H9 (cell line): ENCODE results near the gene ZDHHC11. TPM values are rescaled to one million over a fixed set of nuclear protein-coding genes. Genes with fewer than 3 reads are reported as not detected.

Experiments
- DNase-seq: peaks from one replicate; pipeline ENCODE4 v3.0.0-alpha.2; 2017
- H2AFZ ChIP-seq: one replicate; pipeline ENCODE4 v1.6.1; 2013; ENCODE audit warnings: mild to moderate bottlenecking, low read length, control low read depth, moderate library complexity
- H2AK5ac ChIP-seq: 2 replicates; pipeline ENCODE4 v1.6.1; 2013; ENCODE audit warnings: low read length, control low read depth, mixed read lengths; ENCODE audit not compliant: insufficient read length
- H2BK120ac ChIP-seq: one replicate; pipeline ENCODE4 v1.6.1; 2013; ENCODE audit warnings: low read depth, mild to moderate bottlenecking, low read length, control low read depth, inconsistent platforms; ENCODE audit not compliant: poor library complexity, severe bottlenecking
- H2BK12ac ChIP-seq: 2 replicates; pipeline ENCODE4 v1.6.1; 2013; ENCODE audit warnings: low read length, control low read depth, mixed read lengths, low read depth; ENCODE audit not compliant: insufficient read length
- H2BK15ac ChIP-seq: 2 replicates; pipeline ENCODE4 v1.6.1; 2013; ENCODE audit warnings: low read depth, low read length, control low read depth
- H2BK20ac ChIP-seq: one replicate; pipeline ENCODE4 v1.6.1; 2013; ENCODE audit warnings: low read depth, mild to moderate bottlenecking, low read length, control low read depth, inconsistent platforms; ENCODE audit not compliant: poor library complexity, severe bottlenecking
- H2BK5ac ChIP-seq: 2 replicates; pipeline ENCODE4 v1.6.1; 2013; ENCODE audit warnings: low read length, control low read depth, mixed read lengths; ENCODE audit not compliant: insufficient read length
- H3K14ac ChIP-seq: 2 replicates; pipeline ENCODE4 v1.6.1; 2013; ENCODE audit warnings: low read length, control low read depth; ENCODE audit not compliant: insufficient read depth
- H3K18ac ChIP-seq: 2 replicates; pipeline ENCODE4 v1.6.1; 2013; ENCODE audit warnings: low read depth, mild to moderate bottlenecking, mixed read lengths, low read length, control low read depth; ENCODE audit not compliant: insufficient read length
- H3K23ac ChIP-seq: 2 replicates; pipeline ENCODE4 v1.6.1; 2013; ENCODE audit warnings: low read length, control low read depth, mixed read lengths, low read depth; ENCODE audit not compliant: insufficient read length
- H3K23me2 ChIP-seq: 2 replicates; pipeline ENCODE4 v1.6.1; 2013; ENCODE audit warnings: low read depth, mild to moderate bottlenecking, mixed read lengths, low read length, control low read depth; ENCODE audit not compliant: insufficient read length, poor library complexity, severe bottlenecking
- H3K27ac ChIP-seq: 2 replicates; pipeline ENCODE4 v1.5.1; 2013; ENCODE audit warnings: low read length, control low read depth, mixed read lengths, low read depth; ENCODE audit not compliant: insufficient read length
- H3K27me3 ChIP-seq: 2 replicates; pipeline ENCODE4 v1.6.1; 2013; ENCODE audit warnings: low read length, control low read depth, inconsistent platforms; ENCODE audit not compliant: insufficient read depth
- H3K4ac ChIP-seq: 2 replicates; pipeline ENCODE4 v1.6.1; 2013; ENCODE audit warnings: low read depth, mild to moderate bottlenecking, control low read depth, inconsistent platforms, low read length, moderate library complexity
- H3K4me1 ChIP-seq: 2 replicates; pipeline ENCODE4 v1.6.1; 2013; ENCODE audit warnings: low read length, control low read depth, inconsistent platforms; ENCODE audit not compliant: insufficient read depth
- H3K4me2 ChIP-seq: 2 replicates; pipeline ENCODE4 v1.6.1; 2013; ENCODE audit warnings: low read length, control low read depth, mixed read lengths; ENCODE audit not compliant: insufficient read length, insufficient read depth
- H3K56ac ChIP-seq: 2 replicates; pipeline ENCODE4 v1.6.1; 2013; ENCODE audit warnings: low read depth, mild to moderate bottlenecking, mixed read lengths, low read length, control low read depth; ENCODE audit not compliant: insufficient read length
- H3K79me1 ChIP-seq: 2 replicates; pipeline ENCODE4 v1.6.1; 2013; ENCODE audit warnings: low read depth, mild to moderate bottlenecking, moderate library complexity, low read length, control low read depth, inconsistent platforms; ENCODE audit not compliant: insufficient read depth, poor library complexity, severe bottlenecking
- H3K79me2 ChIP-seq: 2 replicates; pipeline ENCODE4 v1.6.1; 2013; ENCODE audit warnings: low read length, control low read depth, inconsistent platforms; ENCODE audit not compliant: insufficient read depth
- H3K9ac ChIP-seq: 2 replicates; pipeline ENCODE4 v1.6.1; 2013; ENCODE audit warnings: low read length, control low read depth, mixed read lengths; ENCODE audit not compliant: insufficient read length; ENCODE audit errors: extremely low read depth
- H3K9me3 ChIP-seq: one replicate; pipeline ENCODE4 v1.6.1; 2013; ENCODE audit warnings: low read depth, low read length, inconsistent platforms; ENCODE audit not compliant: control insufficient read depth
- H3T11ph ChIP-seq: one replicate; pipeline ENCODE4 v1.6.1; 2013; ENCODE audit warnings: mild to moderate bottlenecking, low read length, control low read depth, inconsistent platforms
- H4K20me1 ChIP-seq: one replicate; pipeline ENCODE4 v1.6.1; 2013; ENCODE audit not compliant: control insufficient read depth, insufficient read length, insufficient read depth
- H4K5ac ChIP-seq: 2 replicates; pipeline ENCODE4 v1.6.1; 2013; ENCODE audit warnings: low read depth, mild to moderate bottlenecking, mixed read lengths, low read length, control low read depth; ENCODE audit not compliant: insufficient read length
- H4K8ac ChIP-seq: replicated peaks from 2 replicates; pipeline ENCODE4 v1.6.1; 2013; ENCODE audit warnings: low read length, control low read depth, mixed read lengths, low read depth; ENCODE audit not compliant: insufficient read length
- H4K91ac ChIP-seq: 2 replicates; pipeline ENCODE4 v1.6.1; 2013; ENCODE audit warnings: low read depth, mild to moderate bottlenecking, moderate library complexity, mixed read lengths, low read length, control low read depth; ENCODE audit not compliant: insufficient read length
- H3K27ac Mint-ChIP-seq, 3 experiments: 2 replicates in 2 of 3; 3 replicates in 1 of 3; pipeline ENCODE4 v1.8.0; 2020 to 2021; ENCODE audit warnings: mixed read lengths in 3 of 3, mild to moderate bottlenecking in 1 of 3, moderate library complexity in 1 of 3
- H3K27me3 Mint-ChIP-seq: 2 replicates; pipeline ENCODE4 v1.8.0; 2021; ENCODE audit warnings: low read depth, mild to moderate bottlenecking, moderate library complexity, mixed read lengths
- H3K36me3 Mint-ChIP-seq, 3 experiments: 2 replicates in 2 of 3; 3 replicates in 1 of 3; pipeline ENCODE4 v1.8.0; 2020 to 2021; ENCODE audit warnings: low read depth in 3 of 3, mixed read lengths in 3 of 3; ENCODE audit not compliant: insufficient read depth in 1 of 3
- H3K4me1 Mint-ChIP-seq, 2 experiments: 2 replicates each; pipeline ENCODE4 v1.8.0; 2020; ENCODE audit warnings: mixed read lengths in 2 of 2
- H3K4me3 Mint-ChIP-seq, 2 experiments: 2 replicates in 1 of 2; 3 replicates in 1 of 2; pipeline ENCODE4 v1.8.0; 2020 to 2021; ENCODE audit warnings: mild to moderate bottlenecking in 2 of 2, mixed read lengths in 2 of 2, moderate library complexity in 1 of 2
- H3K9me3 Mint-ChIP-seq, 2 experiments: 2 replicates in 1 of 2; 3 replicates in 1 of 2; pipeline ENCODE4 v1.8.0; 2020; ENCODE audit warnings: mild to moderate bottlenecking in 2 of 2, mixed read lengths in 2 of 2, moderate library complexity in 1 of 2
- WGBS: extraction: QIAGEN DNeasy Blood & Tissue Kit; methylation state at CpG from one replicate; pipeline ENCODE4 v1.1.7; 2013; ENCODE audit warnings: missing lambda C conversion rate, low lambda C conversion rate, mixed read lengths; ENCODE audit not compliant: insufficient read length; ENCODE audit errors: extremely low coverage; 5-methylcytosine and 5-hydroxymethylcytosine counted together
- total RNA-seq: library from RNA; stranded (reverse); gene quantifications from 2 replicates; pipeline ENCODE4 v1.2.1, GENCODE V29; 2021
- TF ChIP-seq, protein P1 (sequence below): fragments of 200-600 bp; sonication (generic); conservative IDR thresholded peaks from 3 replicates; pipeline ENCODE4 v1.8.0; 2021; ENCODE audit warnings: antibody characterized with exemption, mild to moderate bottlenecking

ZDHHC11 gene
- total RNA-seq, 1 experiment from 2014 or later: 37.6 TPM

- DNase-seq: no peak
- no peak overlapping the region for H2BK5ac ChIP-seq
- no CpG with 5 or more reads among the region's 15 CpGs for WGBS
- no peak overlapping the region for H2BK12ac ChIP-seq
- H3K14ac ChIP-seq: no peak overlapping the region
- no peaks in the 10 kb centered on the region for H3K79me1 ChIP-seq
- H3K23ac ChIP-seq: no peak overlapping the region
- no peak overlapping the region for H2BK120ac ChIP-seq
- no peak overlapping the region for H4K5ac ChIP-seq
- H3K4me1 Mint-ChIP-seq: peaks cover 0 to 6% of the 10 kb centered on the region in 2 experiments; a peak in 3 of 4 replicates
- no peaks in the 10 kb centered on the region for H3K27me3 Mint-ChIP-seq
- H2AK5ac ChIP-seq: no peak overlapping the region
- no peaks in the 10 kb centered on the region for H3K23me2 ChIP-seq
- H3T11ph ChIP-seq: no peak overlapping the region
- no peak overlapping the region for H3K4me3 Mint-ChIP-seq
- H3K27ac Mint-ChIP-seq: no peak overlapping the region
- no peak overlapping the region for H3K9ac ChIP-seq
- no peaks in the 10 kb centered on the region for H3K4me1 ChIP-seq
- no peak overlapping the region for H4K91ac ChIP-seq
- H3K36me3 Mint-ChIP-seq: peaks cover 38 to 78% (median 50%) of the 10 kb centered on the region in 3 experiments; a peak in 6 of 7 replicates
- no peak overlapping the region for H2BK20ac ChIP-seq
- no peaks in the 10 kb centered on the region for H3K9me3 ChIP-seq
- H3K79me2 ChIP-seq: no peaks in the 10 kb centered on the region
- H2BK15ac ChIP-seq: no peak overlapping the region
- no peak overlapping the region for H3K56ac ChIP-seq
- no peaks in the 10 kb centered on the region for H3K9me3 Mint-ChIP-seq
- no peak overlapping the region for H4K8ac ChIP-seq
- no peak overlapping the region for H2AFZ ChIP-seq
- H3K4ac ChIP-seq: no peak overlapping the region
- H3K27me3 ChIP-seq: no peaks in the 10 kb centered on the region
- TF ChIP-seq, protein P1, sequence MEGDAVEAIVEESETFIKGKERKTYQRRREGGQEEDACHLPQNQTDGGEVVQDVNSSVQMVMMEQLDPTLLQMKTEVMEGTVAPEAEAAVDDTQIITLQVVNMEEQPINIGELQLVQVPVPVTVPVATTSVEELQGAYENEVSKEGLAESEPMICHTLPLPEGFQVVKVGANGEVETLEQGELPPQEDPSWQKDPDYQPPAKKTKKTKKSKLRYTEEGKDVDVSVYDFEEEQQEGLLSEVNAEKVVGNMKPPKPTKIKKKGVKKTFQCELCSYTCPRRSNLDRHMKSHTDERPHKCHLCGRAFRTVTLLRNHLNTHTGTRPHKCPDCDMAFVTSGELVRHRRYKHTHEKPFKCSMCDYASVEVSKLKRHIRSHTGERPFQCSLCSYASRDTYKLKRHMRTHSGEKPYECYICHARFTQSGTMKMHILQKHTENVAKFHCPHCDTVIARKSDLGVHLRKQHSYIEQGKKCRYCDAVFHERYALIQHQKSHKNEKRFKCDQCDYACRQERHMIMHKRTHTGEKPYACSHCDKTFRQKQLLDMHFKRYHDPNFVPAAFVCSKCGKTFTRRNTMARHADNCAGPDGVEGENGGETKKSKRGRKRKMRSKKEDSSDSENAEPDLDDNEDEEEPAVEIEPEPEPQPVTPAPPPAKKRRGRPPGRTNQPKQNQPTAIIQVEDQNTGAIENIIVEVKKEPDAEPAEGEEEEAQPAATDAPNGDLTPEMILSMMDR: no peak
- peaks cover 2% of the 10 kb centered on the region for H4K20me1 ChIP-seq
- H3K27ac ChIP-seq: no peak overlapping the region
- H3K4me2 ChIP-seq: no peak overlapping the region
- H3K18ac ChIP-seq: no peak overlapping the region
Measured at GRCh38 chr5:864492-865167, 13.8 kb upstream of the ZDHHC11 start.
